Measurements from ENCODE around the gene SUSD4.

SUSD4 gene

DNA sequence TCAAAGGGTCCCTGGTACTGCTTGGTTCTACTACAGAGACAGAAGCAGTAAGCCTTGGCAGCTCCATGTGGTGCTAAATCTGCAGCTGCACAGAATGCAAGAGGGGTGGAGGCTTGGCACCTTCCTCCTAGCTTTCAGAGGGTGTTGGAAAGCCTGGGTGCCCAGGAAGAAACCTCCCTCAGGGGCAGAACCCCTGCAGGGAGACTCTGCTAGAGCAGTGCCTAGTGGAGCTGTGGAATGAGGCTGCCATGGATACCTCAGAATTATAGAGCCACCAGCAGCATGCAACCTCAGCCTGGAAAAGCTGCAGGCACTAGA, 144.7 kb downstream of the SUSD4 start:
- TF ChIP-seq, protein P1, sequence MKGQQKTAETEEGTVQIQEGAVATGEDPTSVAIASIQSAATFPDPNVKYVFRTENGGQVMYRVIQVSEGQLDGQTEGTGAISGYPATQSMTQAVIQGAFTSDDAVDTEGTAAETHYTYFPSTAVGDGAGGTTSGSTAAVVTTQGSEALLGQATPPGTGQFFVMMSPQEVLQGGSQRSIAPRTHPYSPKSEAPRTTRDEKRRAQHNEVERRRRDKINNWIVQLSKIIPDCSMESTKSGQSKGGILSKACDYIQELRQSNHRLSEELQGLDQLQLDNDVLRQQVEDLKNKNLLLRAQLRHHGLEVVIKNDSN (IDR thresholded peaks at IDR 0.05), result no peak

DNA sequence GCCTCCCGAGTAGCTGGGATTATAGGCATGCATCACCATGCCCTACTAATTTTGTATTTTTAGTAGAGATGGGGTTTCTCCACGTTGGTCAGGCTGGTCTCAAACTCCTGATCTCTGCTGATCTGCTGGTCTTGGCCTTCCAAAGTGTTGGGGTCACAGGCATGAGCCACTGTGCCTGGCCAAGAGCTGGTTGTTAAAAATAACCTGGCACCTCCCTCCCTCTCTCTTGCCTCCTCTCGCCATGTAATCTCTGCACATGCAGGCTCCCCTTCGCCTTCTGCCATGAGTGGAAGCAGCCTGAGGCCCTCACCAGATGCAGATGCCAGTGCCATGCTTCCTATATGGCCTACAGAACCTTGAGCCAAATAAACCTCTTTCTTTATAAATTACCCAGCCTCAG, 146.2 kb downstream of the SUSD4 start:
- TF ChIP-seq YY1 (IDR thresholded peaks at IDR 0.05; ENCODE audit: low read depth), result no peak
- TF ChIP-seq TCF12 (IDR thresholded peaks at IDR 0.05; ENCODE audit: low read depth), result no peak
- TF ChIP-seq, protein P1 (IDR thresholded peaks at IDR 0.05), result no peak
- TF ChIP-seq ZBTB7A (IDR thresholded peaks at IDR 0.05; ENCODE audit: low read depth), result no peak
- no peak for TF ChIP-seq EGR1 (IDR thresholded peaks at IDR 0.05)

DNA sequence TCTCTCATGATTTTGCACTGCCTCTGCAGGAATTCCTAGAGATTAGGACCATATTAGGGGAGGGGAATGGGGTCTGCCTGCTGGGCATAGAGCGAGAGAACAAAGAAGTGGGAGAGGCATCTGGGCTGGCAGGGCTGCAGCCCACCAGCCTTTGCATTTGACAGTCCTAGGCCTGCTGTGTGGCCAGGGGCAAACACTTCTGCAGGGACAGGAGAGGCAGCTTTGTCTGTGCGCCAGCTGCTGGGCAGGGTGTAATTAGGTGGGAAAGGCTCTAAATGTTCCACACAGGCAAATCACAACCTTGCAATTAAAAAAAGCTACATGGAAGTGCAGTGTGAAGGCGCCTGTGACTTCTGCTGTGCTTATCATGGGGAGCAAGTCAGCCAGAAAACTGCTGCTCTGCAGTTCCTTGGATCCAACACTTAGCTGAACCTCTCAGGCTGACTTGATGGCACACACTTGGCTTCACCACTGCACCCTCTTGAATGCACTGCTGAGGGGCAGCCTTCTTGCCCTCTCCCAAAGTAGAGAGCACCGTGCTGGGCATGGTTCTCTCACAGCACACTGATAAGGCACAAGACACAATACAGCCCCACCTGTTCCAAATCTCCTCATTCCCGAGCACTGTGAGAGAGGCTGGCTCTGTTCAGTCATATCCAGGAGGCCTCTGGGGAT, 147.3 kb downstream of the SUSD4 start:
- TF ChIP-seq CEBPB (IDR thresholded peaks at IDR 0.05) (no peak), YY1 (IDR thresholded peaks at IDR 0.05; ENCODE audit: low read depth) (no peak), FOXM1 (IDR thresholded peaks at IDR 0.05; ENCODE audit: borderline replicate concordance, low read depth) (no peak), EGR1 (IDR thresholded peaks at IDR 0.05) (no peak), NFIC (IDR thresholded peaks at IDR 0.05) (no peak), TAF1 (IDR thresholded peaks at IDR 0.05; ENCODE audit: low read depth) (no peak), TEAD4 (IDR thresholded peaks at IDR 0.05) (no peak), ZBTB7A (IDR thresholded peaks at IDR 0.05; ENCODE audit: low read depth) (no peak), RAD21 (IDR thresholded peaks at IDR 0.05; ENCODE audit: low read depth) (no peak), EP300 (IDR thresholded peaks at IDR 0.05; ENCODE audit: borderline replicate concordance) (no peak), TCF12 (IDR thresholded peaks at IDR 0.05; ENCODE audit: low read depth) (no peak), CREB1 (IDR thresholded peaks at IDR 0.05; ENCODE audit: low read depth) (no peak)
- TF ChIP-seq, protein P1 (IDR thresholded peaks at IDR 0.05), result no peak
- TF ChIP-seq, protein P2, sequence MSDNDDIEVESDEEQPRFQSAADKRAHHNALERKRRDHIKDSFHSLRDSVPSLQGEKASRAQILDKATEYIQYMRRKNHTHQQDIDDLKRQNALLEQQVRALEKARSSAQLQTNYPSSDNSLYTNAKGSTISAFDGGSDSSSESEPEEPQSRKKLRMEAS (IDR thresholded peaks at IDR 0.05), result no peak
- TF ChIP-seq, protein P3, sequence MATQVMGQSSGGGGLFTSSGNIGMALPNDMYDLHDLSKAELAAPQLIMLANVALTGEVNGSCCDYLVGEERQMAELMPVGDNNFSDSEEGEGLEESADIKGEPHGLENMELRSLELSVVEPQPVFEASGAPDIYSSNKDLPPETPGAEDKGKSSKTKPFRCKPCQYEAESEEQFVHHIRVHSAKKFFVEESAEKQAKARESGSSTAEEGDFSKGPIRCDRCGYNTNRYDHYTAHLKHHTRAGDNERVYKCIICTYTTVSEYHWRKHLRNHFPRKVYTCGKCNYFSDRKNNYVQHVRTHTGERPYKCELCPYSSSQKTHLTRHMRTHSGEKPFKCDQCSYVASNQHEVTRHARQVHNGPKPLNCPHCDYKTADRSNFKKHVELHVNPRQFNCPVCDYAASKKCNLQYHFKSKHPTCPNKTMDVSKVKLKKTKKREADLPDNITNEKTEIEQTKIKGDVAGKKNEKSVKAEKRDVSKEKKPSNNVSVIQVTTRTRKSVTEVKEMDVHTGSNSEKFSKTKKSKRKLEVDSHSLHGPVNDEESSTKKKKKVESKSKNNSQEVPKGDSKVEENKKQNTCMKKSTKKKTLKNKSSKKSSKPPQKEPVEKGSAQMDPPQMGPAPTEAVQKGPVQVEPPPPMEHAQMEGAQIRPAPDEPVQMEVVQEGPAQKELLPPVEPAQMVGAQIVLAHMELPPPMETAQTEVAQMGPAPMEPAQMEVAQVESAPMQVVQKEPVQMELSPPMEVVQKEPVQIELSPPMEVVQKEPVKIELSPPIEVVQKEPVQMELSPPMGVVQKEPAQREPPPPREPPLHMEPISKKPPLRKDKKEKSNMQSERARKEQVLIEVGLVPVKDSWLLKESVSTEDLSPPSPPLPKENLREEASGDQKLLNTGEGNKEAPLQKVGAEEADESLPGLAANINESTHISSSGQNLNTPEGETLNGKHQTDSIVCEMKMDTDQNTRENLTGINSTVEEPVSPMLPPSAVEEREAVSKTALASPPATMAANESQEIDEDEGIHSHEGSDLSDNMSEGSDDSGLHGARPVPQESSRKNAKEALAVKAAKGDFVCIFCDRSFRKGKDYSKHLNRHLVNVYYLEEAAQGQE (IDR thresholded peaks at IDR 0.05; ENCODE audit: low read depth), result no peak

DNA sequence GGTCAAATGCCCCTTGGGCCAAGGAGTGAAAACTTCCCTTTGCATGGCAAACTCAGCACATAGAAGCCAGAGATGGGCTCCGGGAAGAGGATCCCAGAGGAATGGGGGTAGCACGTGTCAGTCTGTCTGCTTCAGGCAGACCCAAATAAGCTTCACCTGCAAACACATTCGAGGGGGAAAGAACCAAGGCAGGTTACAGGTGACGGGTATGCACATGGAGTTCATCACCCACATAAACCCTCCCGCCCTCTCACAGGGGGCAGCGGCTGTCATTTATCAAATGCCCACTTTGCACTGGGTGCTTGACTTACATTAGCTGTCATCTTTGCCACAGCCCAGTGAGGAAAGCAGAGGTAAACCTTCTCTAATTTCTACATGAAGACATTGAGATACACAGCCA, 147.9 kb downstream of the SUSD4 start:
- TF ChIP-seq CREB1 (IDR thresholded peaks at IDR 0.05; ENCODE audit: low read depth) (no peak), CEBPB (IDR thresholded peaks at IDR 0.05) (no peak), RAD21 (IDR thresholded peaks at IDR 0.05; ENCODE audit: low read depth) (no peak), YY1 (IDR thresholded peaks at IDR 0.05; ENCODE audit: low read depth) (no peak), TAF1 (IDR thresholded peaks at IDR 0.05; ENCODE audit: low read depth) (no peak), ZBTB7A (IDR thresholded peaks at IDR 0.05; ENCODE audit: low read depth) (no peak), TEAD4 (IDR thresholded peaks at IDR 0.05) (no peak)
- TF ChIP-seq, protein P3 (IDR thresholded peaks at IDR 0.05; ENCODE audit: low read depth), result no peak
- TF ChIP-seq, protein P1 (IDR thresholded peaks at IDR 0.05), result no peak

DNA sequence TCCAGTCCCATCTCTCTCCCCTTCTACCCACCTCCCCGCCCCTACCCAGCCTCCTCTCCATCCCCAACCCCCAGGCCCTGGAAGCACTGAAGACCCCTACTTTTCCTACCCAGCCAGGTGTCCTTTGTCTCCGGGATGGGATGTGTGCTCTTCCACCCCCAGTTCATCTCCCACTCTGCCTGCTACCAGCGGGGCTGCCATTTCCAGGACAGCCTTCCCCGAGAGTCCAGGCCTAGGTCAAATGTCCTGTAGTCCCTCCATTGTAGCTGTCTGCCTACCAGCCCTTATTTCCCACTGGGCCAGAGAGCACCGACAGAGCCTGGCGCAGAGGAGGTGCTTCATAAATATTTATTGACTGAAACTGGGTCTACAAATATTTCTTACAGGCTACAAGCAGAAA, 148.9 kb downstream of the SUSD4 start:
- no peak for TF ChIP-seq CEBPB (IDR thresholded peaks at IDR 0.05)
- no peak for TF ChIP-seq NFIC (IDR thresholded peaks at IDR 0.05)
- TF ChIP-seq RAD21 (IDR thresholded peaks at IDR 0.05; ENCODE audit: low read depth), result no peak

DNA sequence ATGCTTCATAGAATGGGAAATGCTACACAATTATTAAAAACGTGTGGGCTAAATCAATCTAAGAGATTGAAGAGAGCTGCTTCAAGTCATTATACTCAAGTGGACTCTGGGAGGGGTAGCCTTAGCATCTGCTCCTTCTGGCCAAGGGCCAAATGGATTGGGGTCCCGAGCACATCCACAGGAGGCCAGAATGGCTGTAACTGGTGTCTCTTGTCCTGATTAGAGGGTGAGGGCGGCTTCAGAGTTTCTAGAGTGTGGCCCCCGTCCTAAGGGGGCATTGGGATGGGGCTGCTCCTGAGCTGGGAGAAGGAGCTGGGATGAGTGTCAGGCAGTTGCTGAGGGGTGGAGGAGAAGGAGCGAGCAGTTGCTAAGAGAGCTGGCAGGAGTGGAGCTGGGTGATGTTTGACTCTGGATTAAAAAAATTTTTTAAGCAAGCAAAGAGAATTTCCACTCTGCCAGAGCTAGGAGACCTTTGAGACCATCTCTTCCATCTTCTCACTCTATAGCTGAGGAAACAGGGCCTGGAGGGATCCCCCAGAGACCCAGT, 149.6 kb downstream of the SUSD4 start:
- TF ChIP-seq, protein P1 (IDR thresholded peaks at IDR 0.05), result no peak
- TF ChIP-seq EP300 (IDR thresholded peaks at IDR 0.05; ENCODE audit: borderline replicate concordance), result no peak
- TF ChIP-seq, protein P2 (IDR thresholded peaks at IDR 0.05), result no peak
- no peak for TF ChIP-seq TAF1 (IDR thresholded peaks at IDR 0.05; ENCODE audit: low read depth)
- no peak for TF ChIP-seq ZBTB7A (IDR thresholded peaks at IDR 0.05; ENCODE audit: low read depth)
- no peak for TF ChIP-seq RAD21 (IDR thresholded peaks at IDR 0.05; ENCODE audit: low read depth)
- no peak for TF ChIP-seq TCF12 (IDR thresholded peaks at IDR 0.05; ENCODE audit: low read depth)
- TF ChIP-seq YY1 (IDR thresholded peaks at IDR 0.05; ENCODE audit: low read depth), result no peak
- TF ChIP-seq NFIC (IDR thresholded peaks at IDR 0.05), result no peak
- TF ChIP-seq CEBPB (IDR thresholded peaks at IDR 0.05), result no peak
- TF ChIP-seq, protein P3 (IDR thresholded peaks at IDR 0.05; ENCODE audit: low read depth), result no peak
- TF ChIP-seq EGR1 (IDR thresholded peaks at IDR 0.05), result no peak

All from Ishikawa (cell line).